Endothelial cell of umbilical vein (primary cell): ENCODE measurements around the gene RPL41. TPM values are rescaled to one million over a fixed set of nuclear protein-coding genes. Genes with fewer than 3 reads are reported as not detected.

ENCODE experiments used
- BruUV-seq: library from RNA; stranded (reverse); fragments of 400-500 nt; replicated peaks from 2 replicates; lab custom pipeline; 2021; lab: Mats Ljungman, UMichigan
- CTCF ChIA-PET: fragments of 300-600, 350-600 bp; sonication (Branson Sonifier 250); formaldehyde crosslinking; loops from one replicate; lab custom pipeline; 2021; ENCODE audit warnings: antibody characterized with exemption, inconsistent platforms; lab: Charles Lee
- POLR2A ChIA-PET: fragments of 300-600, 350-600 bp; sonication (Branson Sonifier 250); formaldehyde crosslinking; loops from one replicate; lab custom pipeline; 2021; ENCODE audit warnings: antibody characterized with exemption, inconsistent platforms; lab: Charles Lee
- DNase-seq: peaks from one replicate; pipeline ENCODE4 v3.0.0-alpha.2; 2011; ENCODE audit warnings: low read depth, low spot score
- FAIRE-seq: peaks from 2 replicates; lab custom pipeline; 2011; peaks lifted over from hg19 to GRCh38; lab: Jason Lieb, UNC
- H2AFZ ChIP-seq: 2 replicates; pipeline ENCODE4 v1.6.0; 2012; ENCODE audit warnings: low read depth, low read length, control low read depth, inconsistent platforms
- H3K27ac ChIP-seq: 2 replicates; pipeline ENCODE4 v1.5.1; 2011; ENCODE audit warnings: low read depth, mild to moderate bottlenecking, control low read depth, low read length, moderate library complexity; ENCODE audit not compliant: insufficient read depth
- H3K27me3 ChIP-seq, 2 experiments: 2 replicates each; pipeline versions ENCODE4 v1.6.0 to v1.6.1; 2011; ENCODE audit warnings: low read length in 2 of 2, mixed read lengths in 1 of 2; ENCODE audit not compliant: control insufficient read depth in 2 of 2, insufficient read depth in 2 of 2
- H3K36me3 ChIP-seq, 2 experiments: 2 replicates in 1 of 2; 3 replicates in 1 of 2; pipeline ENCODE4 v1.5.1; 2011; ENCODE audit warnings: low read length in 2 of 2, mild to moderate bottlenecking in 1 of 2, moderate library complexity in 1 of 2; ENCODE audit not compliant: control insufficient read depth in 2 of 2, insufficient read depth in 2 of 2; ENCODE audit errors: extremely low read depth in 1 of 2
- H3K4me1 ChIP-seq: 3 replicates; pipeline ENCODE4 v1.5.1; 2011; ENCODE audit warnings: mild to moderate bottlenecking, low read length; ENCODE audit not compliant: control insufficient read depth, insufficient read depth; ENCODE audit errors: extremely low read depth
- H3K4me2 ChIP-seq: 2 replicates; pipeline ENCODE4 v1.6.1; 2011; ENCODE audit warnings: low read length, control low read depth, mixed read lengths; ENCODE audit not compliant: insufficient read depth
- H3K4me3 ChIP-seq, 3 experiments: fragments of 200-600 bp in 1 of 3; sonication (generic), shearing (Covaris generic) in 1 of 3; replicated peaks in 1 of 3; 2 replicates each; pipeline ENCODE4 v1.5.1; 2011 to 2016; ENCODE audit warnings: control low read depth in 3 of 3, low read length in 3 of 3, mild to moderate bottlenecking in 2 of 3, inconsistent platforms in 1 of 3, low read depth in 1 of 3, moderate library complexity in 1 of 3; ENCODE audit not compliant: insufficient read depth in 1 of 3
- H3K79me2 ChIP-seq: 2 replicates; pipeline ENCODE4 v1.6.0; 2012; ENCODE audit warnings: low read length, inconsistent platforms; ENCODE audit not compliant: control insufficient read depth, insufficient read depth
- H3K9ac ChIP-seq: replicated peaks from 2 replicates; pipeline ENCODE3; 2011; ENCODE audit warnings: low read length, control low read depth; ENCODE audit not compliant: insufficient read depth; ENCODE audit errors: extremely low read depth
- H3K9me1 ChIP-seq: replicated peaks from 3 replicates; pipeline ENCODE4 v1.6.0; 2011; ENCODE audit warnings: mild to moderate bottlenecking, low read length; ENCODE audit not compliant: control insufficient read depth, insufficient read depth; ENCODE audit errors: extremely low read depth
- H3K9me3 ChIP-seq: replicated peaks from 2 replicates; pipeline ENCODE4 v1.5.1; 2012; ENCODE audit warnings: low read length, inconsistent platforms; ENCODE audit not compliant: control insufficient read depth, insufficient read depth
- H4K20me1 ChIP-seq: replicated peaks from 2 replicates; pipeline ENCODE3; 2011; ENCODE audit warnings: mild to moderate bottlenecking, low read length; ENCODE audit not compliant: control insufficient read depth, insufficient read depth; ENCODE audit errors: extremely low read depth
- CTCF ChIP-seq, 2 donors: IDR thresholded peaks; 1 replicate in 1 of 2; 2 replicates in 1 of 2; pipeline ENCODE4 v1.5.1; 2011; ENCODE audit warnings: low read length in 2 of 2, mild to moderate bottlenecking in 2 of 2, moderate library complexity in 2 of 2, control low read depth in 1 of 2, inconsistent platforms in 1 of 2, low read depth in 1 of 2; ENCODE audit not compliant: insufficient read depth in 1 of 2; ENCODE audit errors: extremely low read depth in 1 of 2
- EZH2 ChIP-seq: IDR thresholded peaks from 2 replicates; pipeline ENCODE4 v1.6.1; 2012; ENCODE audit warnings: borderline replicate concordance, low read depth, mild to moderate bottlenecking, moderate library complexity, low read length, inconsistent platforms; ENCODE audit not compliant: severe bottlenecking
- FOS ChIP-seq: IDR thresholded peaks from 2 replicates; pipeline ENCODE4 v1.6.1; 2011; ENCODE audit warnings: mild to moderate bottlenecking, low read length, moderate library complexity, borderline replicate concordance; ENCODE audit not compliant: insufficient read depth
- GATA2 ChIP-seq: IDR thresholded peaks from 2 replicates; pipeline ENCODE4 v1.7.0; 2011; ENCODE audit warnings: low read depth, mild to moderate bottlenecking, moderate library complexity, mixed read lengths, low read length; ENCODE audit not compliant: insufficient read length, insufficient read depth
- JUN ChIP-seq: IDR thresholded peaks from 2 replicates; pipeline ENCODE4 v1.6.1; 2011; ENCODE audit warnings: borderline replicate concordance, low read depth; ENCODE audit not compliant: insufficient read length, insufficient read depth
- MAX ChIP-seq: IDR thresholded peaks from 2 replicates; pipeline ENCODE4 v1.6.1; 2011; ENCODE audit not compliant: insufficient read depth, insufficient read length
- MYC ChIP-seq: IDR thresholded peaks from one replicate; pipeline ENCODE4 v1.6.1; 2011; ENCODE audit warnings: mild to moderate bottlenecking, low read depth, low read length
- POLR2A ChIP-seq: IDR thresholded peaks from 2 replicates; pipeline ENCODE4 v1.6.1; 2012; ENCODE audit warnings: low read depth, mild to moderate bottlenecking, control low read depth, low read length
- POLR2AphosphoS5 ChIP-seq: IDR thresholded peaks from 2 replicates; pipeline ENCODE4 v1.6.1; 2012; ENCODE audit warnings: low read depth, mild to moderate bottlenecking, control low read depth, low read length, moderate library complexity; ENCODE audit not compliant: insufficient read depth
- dilution Hi-C: fragments of 300-500 bp; cut with MboI; formaldehyde crosslinking; loops from one replicate; pipeline ENCODE4 v1.15.0; 2019; ENCODE audit warnings: low sequenced_read_pairs; ENCODE audit not compliant: extremely low pct_ligation_motif_present
- intact Hi-C: fragments of 100-400 bp; cut with micrococcal nuclease; formaldehyde crosslinking; loops from one replicate; pipeline ENCODE4 v1.10.0; 2022
- polyA plus RNA-seq, 4 experiments: library from polyadenylated mRNA; depleted of rRNA in 3 of 4; stranded (reverse) in 3 of 4; unstranded in 1 of 4; fragments of >200 nt; gene quantifications; 2 replicates each; pipeline versions ENCODE4 v1.2.1 to v1.2.3, GENCODE V29; 2011 to 2012; ENCODE audit warnings: missing spikeins in 1 of 4
- total RNA-seq: library from RNA; stranded (reverse); gene quantifications from 2 replicates; pipeline ENCODE4 v1.2.3, GENCODE V29; 2021

RPL41 gene
- total and polyA plus RNA-seq, 2 donors (not counting 3 experiments of a cell fraction or from before 2014, with no cell fraction given) = 3,212 to 9,990 TPM

- Histone ChIP-seq H3K9ac (peak overlapping the region; percentile 96), H3K36me3 (peaks cover 18 to 36% of the 10 kb centered on the region in 2 experiments), H3K27me3 (no peaks in the 10 kb centered on the region), H3K27ac (peak overlapping the region; percentile 87), H4K20me1 (no peaks in the 10 kb centered on the region), H2AFZ (no peak overlapping the region), H3K4me3 (peak overlapping the region; percentile 78 to 98 (median 91)), H3K4me1 (peaks cover 22% of the 10 kb centered on the region), H3K79me2 (peaks cover 33% of the 10 kb centered on the region), H3K4me2 (peak overlapping the region; percentile 96), H3K9me1 (no peaks in the 10 kb centered on the region), H3K9me3 (no peaks in the 10 kb centered on the region)
- ChIA-PET CTCF (interaction anchor here (2.1 kb wide), 2 partner anchors 30 to 32 kb away, joined by 14 to 17 read pairs; partner anchors contain the start of genes ESYT1 and SMARCC2), POLR2A (interaction anchor here (1.3 to 2.2 kb wide), 4 partner anchors 10 to 33 kb away, joined by 3 to 38 read pairs (median 10); partner anchors contain the start of gene ESYT1)
- BruUV-seq = TSS peak; percentile 53
- intact Hi-C loops = loop anchor here (1.0 kb wide), 2 partner anchors 33 to 40 kb away; no protein-coding TSS in a partner anchor
- FAIRE-seq = peak; percentile 42
- no peak for TF ChIP-seq MYC
- no peak for TF ChIP-seq JUN
- TF ChIP-seq MAX = no peak
- TF ChIP-seq POLR2A = no peak
- TF ChIP-seq GATA2 = no peak
- no peak for TF ChIP-seq FOS
- no peak for TF ChIP-seq POLR2AphosphoS5
- TF ChIP-seq CTCF (IDR thresholded peaks at IDR 0.05; ENCODE audit: extremely low read depth in 1 of 2, insufficient read depth in 1 of 2, low read depth in 1 of 2, low read length in 2 of 2) = no peak
- TF ChIP-seq EZH2 = no peak
- DNase-seq = peak; percentile 21
- dilution Hi-C loops = no loop called here
Measured at GRCh38 chr12:56159482-56160192, 43.2 kb downstream of the RPL41 start.
